Glutamatergic neuron (in vitro differentiated cells): Measurements from ENCODE around the gene DLX5. TPM values are rescaled to one million over a fixed set of nuclear protein-coding genes. Genes with fewer than 3 reads are reported as not detected.

Source experiments
- DNase-seq: peaks from one replicate; pipeline ENCODE4 v3.0.0; 2022
- H3K27ac Mint-ChIP-seq: one replicate; pipeline ENCODE4 v1.8.0; 2020; ENCODE audit warnings: mild to moderate bottlenecking, mixed read lengths, inconsistent platforms; ENCODE audit not compliant: unreplicated experiment
- H3K27me3 Mint-ChIP-seq: one replicate; pipeline ENCODE4 v1.8.0; 2020; ENCODE audit warnings: mild to moderate bottlenecking, moderate library complexity, mixed read lengths, inconsistent platforms; ENCODE audit not compliant: unreplicated experiment
- H3K36me3 Mint-ChIP-seq: one replicate; pipeline ENCODE4 v1.8.0; 2020; ENCODE audit warnings: mild to moderate bottlenecking, mixed read lengths, inconsistent platforms; ENCODE audit not compliant: unreplicated experiment
- H3K4me1 Mint-ChIP-seq: one replicate; pipeline ENCODE4 v1.8.0; 2020; ENCODE audit warnings: mild to moderate bottlenecking, low read depth, mixed read lengths, inconsistent platforms; ENCODE audit not compliant: unreplicated experiment
- H3K4me3 Mint-ChIP-seq: one replicate; pipeline ENCODE4 v1.8.0; 2020; ENCODE audit warnings: mild to moderate bottlenecking, mixed read lengths, inconsistent platforms; ENCODE audit not compliant: unreplicated experiment
- H3K9me3 Mint-ChIP-seq: one replicate; pipeline ENCODE4 v1.8.0; 2020; ENCODE audit warnings: mild to moderate bottlenecking, moderate library complexity, mixed read lengths, inconsistent platforms; ENCODE audit not compliant: unreplicated experiment
- CTCF ChIP-seq: fragments of 200-600 bp; sonication (generic); IDR thresholded peaks from one replicate; pipeline ENCODE4 v1.5.0; 2021; ENCODE audit not compliant: partially characterized antibody, unreplicated experiment
- total RNA-seq: library from RNA; stranded (reverse); fragmentation: NEBNext Ultra II Directional; extraction: Animal tissue kit (Norgen Biotek cat#: 25700); gene quantifications from one replicate; pipeline ENCODE4 v1.2.1, GENCODE V29; 2021; ENCODE audit not compliant: unreplicated experiment

The DLX5 gene
- total RNA-seq, 1 donor from 2014 or later: not detected

DNA sequence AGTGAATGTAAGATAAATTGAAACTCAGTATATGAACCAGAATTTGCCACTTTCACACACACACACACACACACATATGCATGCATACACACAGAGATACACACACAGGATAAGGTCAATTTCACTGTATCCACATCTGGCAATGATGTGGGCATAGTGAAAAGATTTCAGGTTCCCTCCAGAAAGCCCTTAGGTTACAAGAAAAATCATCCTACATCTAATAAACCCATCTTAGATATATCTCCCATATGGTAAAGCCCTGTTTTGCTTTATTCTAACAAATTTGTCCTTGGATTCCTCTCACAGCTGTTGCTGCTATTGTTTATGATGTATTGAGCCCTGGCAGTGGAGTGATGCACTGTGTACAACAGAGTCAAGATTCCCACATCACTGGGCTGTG is 47.2 kb downstream of the DLX5 start:
- no peak for TF ChIP-seq CTCF
- Mint-ChIP-seq H3K27ac (no peak overlapping the region), H3K27me3 (no peaks in the 10 kb centered on the region), H3K9me3 (no peaks in the 10 kb centered on the region), H3K4me1 (no peaks in the 10 kb centered on the region), H3K4me3 (no peak overlapping the region), H3K36me3 (no peaks in the 10 kb centered on the region)
- DNase-seq: no peak

GRCh38 chr7:96976106-96976505 is 48.5 kb downstream of the DLX5 start:
- H3K36me3 Mint-ChIP-seq: no peaks in the 10 kb centered on the region
- no peaks in the 10 kb centered on the region for H3K9me3 Mint-ChIP-seq
- no peaks in the 10 kb centered on the region for H3K27me3 Mint-ChIP-seq
- H3K4me1 Mint-ChIP-seq: no peaks in the 10 kb centered on the region
- no peak overlapping the region for H3K4me3 Mint-ChIP-seq
- no peak overlapping the region for H3K27ac Mint-ChIP-seq
- TF ChIP-seq CTCF: no peak
- DNase-seq: no peak

DNA sequence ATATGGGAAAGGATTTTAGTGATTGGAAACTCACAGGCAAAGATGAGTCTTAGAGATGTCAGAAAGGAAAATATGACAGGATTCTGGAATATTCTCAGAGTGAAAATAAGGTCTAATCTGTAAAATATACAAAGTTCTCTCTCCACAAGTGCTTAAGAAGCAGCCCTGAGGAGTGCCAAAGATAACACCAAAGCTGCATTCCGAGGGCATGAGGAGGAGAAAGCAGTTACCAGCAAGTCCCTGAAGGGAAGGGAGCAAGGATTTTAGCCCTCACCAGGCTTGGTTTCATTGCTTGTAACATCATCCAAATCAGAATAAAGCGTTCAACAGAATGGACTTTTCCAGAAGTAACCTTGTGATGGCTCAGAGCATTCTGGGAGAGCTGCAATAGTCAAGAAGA is 50.6 kb downstream of the DLX5 start:
- no peak overlapping the region for H3K27ac Mint-ChIP-seq
- no peak overlapping the region for H3K4me3 Mint-ChIP-seq
- no peaks in the 10 kb centered on the region for H3K27me3 Mint-ChIP-seq
- no peak for TF ChIP-seq CTCF
- no peak for DNase-seq
- H3K4me1 Mint-ChIP-seq: no peaks in the 10 kb centered on the region
- no peaks in the 10 kb centered on the region for H3K36me3 Mint-ChIP-seq
- H3K9me3 Mint-ChIP-seq: no peaks in the 10 kb centered on the region

- H3K27me3 Mint-ChIP-seq: no peaks in the 10 kb centered on the region
- H3K36me3 Mint-ChIP-seq: no peaks in the 10 kb centered on the region
- no peak for DNase-seq
- no peak for TF ChIP-seq CTCF
- no peak overlapping the region for H3K27ac Mint-ChIP-seq
- H3K4me1 Mint-ChIP-seq: no peaks in the 10 kb centered on the region
- no peak overlapping the region for H3K4me3 Mint-ChIP-seq
- H3K9me3 Mint-ChIP-seq: no peaks in the 10 kb centered on the region
Observed at GRCh38 chr7:96970739-96971138, 53.9 kb downstream of the DLX5 start.

Other genes with a start within 250 kb of the DLX5 start
- not detected for gene DLX6, start 19.3 kb downstream of the DLX5 start, total RNA-seq
- 10.1 TPM for gene SDHAF3, start 92.9 kb upstream of the DLX5 start, total RNA-seq